ENCODE measurements around the gene POU2F3.

GRCh38 chr11:120256178-120256577 is 16.2 kb downstream of the POU2F3 start:
- TF ChIP-seq CTCF (IDR thresholded peaks at IDR 0.05; ENCODE audit: low read length) (no peak), EZH2 (IDR thresholded peaks at IDR 0.05; ENCODE audit: borderline replicate concordance, low read length) (no peak)

Data from OCI-LY1 (cell line).